ENCODE results near the gene SEC23IP.

DNA sequence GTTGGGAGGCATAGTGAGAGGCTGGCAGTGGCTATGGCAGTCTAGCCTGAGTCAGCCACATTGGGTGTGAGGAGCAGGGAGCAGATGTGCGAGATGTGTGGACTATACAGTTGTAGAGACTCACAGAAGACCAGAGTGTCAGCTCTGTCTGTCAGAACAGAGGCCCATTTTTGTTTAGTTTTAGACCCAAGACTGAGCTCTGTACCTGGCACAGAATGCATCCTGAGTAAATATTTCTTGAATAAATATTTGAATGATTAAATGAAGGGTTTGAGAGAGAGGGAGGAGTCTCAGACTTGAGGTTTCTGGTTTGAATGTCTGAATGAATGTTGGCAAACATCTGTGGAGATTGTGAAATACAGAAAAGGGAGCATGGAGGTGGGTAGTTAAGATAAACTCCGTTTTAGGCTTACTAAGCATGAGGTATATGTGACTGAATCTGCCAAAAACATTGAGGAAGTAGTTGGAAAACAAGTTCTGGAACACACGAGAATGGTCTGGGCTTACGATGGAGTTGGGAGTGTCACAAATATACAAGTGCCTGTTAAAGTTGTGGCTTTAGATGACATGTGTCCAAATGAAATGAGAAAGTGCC is 3.6 kb downstream of the SEC23IP start:
- TF ChIP-seq, protein P1, sequence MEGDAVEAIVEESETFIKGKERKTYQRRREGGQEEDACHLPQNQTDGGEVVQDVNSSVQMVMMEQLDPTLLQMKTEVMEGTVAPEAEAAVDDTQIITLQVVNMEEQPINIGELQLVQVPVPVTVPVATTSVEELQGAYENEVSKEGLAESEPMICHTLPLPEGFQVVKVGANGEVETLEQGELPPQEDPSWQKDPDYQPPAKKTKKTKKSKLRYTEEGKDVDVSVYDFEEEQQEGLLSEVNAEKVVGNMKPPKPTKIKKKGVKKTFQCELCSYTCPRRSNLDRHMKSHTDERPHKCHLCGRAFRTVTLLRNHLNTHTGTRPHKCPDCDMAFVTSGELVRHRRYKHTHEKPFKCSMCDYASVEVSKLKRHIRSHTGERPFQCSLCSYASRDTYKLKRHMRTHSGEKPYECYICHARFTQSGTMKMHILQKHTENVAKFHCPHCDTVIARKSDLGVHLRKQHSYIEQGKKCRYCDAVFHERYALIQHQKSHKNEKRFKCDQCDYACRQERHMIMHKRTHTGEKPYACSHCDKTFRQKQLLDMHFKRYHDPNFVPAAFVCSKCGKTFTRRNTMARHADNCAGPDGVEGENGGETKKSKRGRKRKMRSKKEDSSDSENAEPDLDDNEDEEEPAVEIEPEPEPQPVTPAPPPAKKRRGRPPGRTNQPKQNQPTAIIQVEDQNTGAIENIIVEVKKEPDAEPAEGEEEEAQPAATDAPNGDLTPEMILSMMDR (IDR thresholded peaks at IDR 0.05): no peak
- no peak for TF ChIP-seq EZH2phosphoT487 (IDR thresholded peaks at IDR 0.05)
